GM19452 (cell line): ENCODE measurements around the gene EPN2.
"Not testable (repeated sequence)": the region's sequence is repeated elsewhere in the genome, so short reads cannot be mapped to it uniquely, and the experiment has no call there.

Source experiments
- ATAC-seq: cut with Tn5 transposase; IDR thresholded peaks from one replicate; pipeline ENCODE4 v1.9.1; 2021; ENCODE audit not compliant: unreplicated experiment

Gene EPN2

GRCh38 chr17:19264681-19265080, 27.5 kb downstream of the EPN2 start:
- ATAC-seq: no peak

- ATAC-seq: no peak
Measured at GRCh38 chr17:19265755-19266154, 28.6 kb downstream of the EPN2 start.

GRCh38 chr17:19268611-19269010, 31.4 kb downstream of the EPN2 start:
- no peak for ATAC-seq

- no peak for ATAC-seq
Measured at GRCh38 chr17:19269106-19269505, 31.9 kb downstream of the EPN2 start.

GRCh38 chr17:19269641-19270040, 32.5 kb downstream of the EPN2 start:
- ATAC-seq: no peak

- no peak for ATAC-seq
Measured at GRCh38 chr17:19270347-19270703, 33.2 kb downstream of the EPN2 start.

- peak; percentile 75 for ATAC-seq
Measured at GRCh38 chr17:19270704-19271611, 33.8 kb downstream of the EPN2 start.

GRCh38 chr17:19271780-19272357, 34.7 kb downstream of the EPN2 start:
- no peak for ATAC-seq

- ATAC-seq: no peak
Measured at GRCh38 chr17:19273731-19274130, 36.6 kb downstream of the EPN2 start.

GRCh38 chr17:19274893-19275292, 37.7 kb downstream of the EPN2 start:
- ATAC-seq: no peak

- ATAC-seq: no peak
Measured at GRCh38 chr17:19275457-19276127, 38.4 kb downstream of the EPN2 start.

- ATAC-seq: not testable (repeated sequence)
Measured at GRCh38 chr17:19278284-19278683, 41.1 kb downstream of the EPN2 start.

- ATAC-seq: no peak
Measured at GRCh38 chr17:19278729-19279128, 41.6 kb downstream of the EPN2 start.

- no peak for ATAC-seq
Measured at GRCh38 chr17:19281161-19281560, 44.0 kb downstream of the EPN2 start.

GRCh38 chr17:19284005-19284959, 47.1 kb downstream of the EPN2 start:
- no peak for ATAC-seq

GRCh38 chr17:19285213-19285900, 48.2 kb downstream of the EPN2 start:
- ATAC-seq: no peak

- ATAC-seq: no peak
Measured at GRCh38 chr17:19286751-19287341, 49.7 kb downstream of the EPN2 start.

GRCh38 chr17:19287651-19288050, 50.5 kb downstream of the EPN2 start:
- no peak for ATAC-seq

- no peak for ATAC-seq
Measured at GRCh38 chr17:19288453-19288852, 51.3 kb downstream of the EPN2 start.
